ENCODE results near the gene LTC4S.
"Not testable (repeated sequence)": the region's sequence is repeated elsewhere in the genome, so short reads cannot be mapped to it uniquely, and the experiment has no call there.

Gene LTC4S

DNA sequence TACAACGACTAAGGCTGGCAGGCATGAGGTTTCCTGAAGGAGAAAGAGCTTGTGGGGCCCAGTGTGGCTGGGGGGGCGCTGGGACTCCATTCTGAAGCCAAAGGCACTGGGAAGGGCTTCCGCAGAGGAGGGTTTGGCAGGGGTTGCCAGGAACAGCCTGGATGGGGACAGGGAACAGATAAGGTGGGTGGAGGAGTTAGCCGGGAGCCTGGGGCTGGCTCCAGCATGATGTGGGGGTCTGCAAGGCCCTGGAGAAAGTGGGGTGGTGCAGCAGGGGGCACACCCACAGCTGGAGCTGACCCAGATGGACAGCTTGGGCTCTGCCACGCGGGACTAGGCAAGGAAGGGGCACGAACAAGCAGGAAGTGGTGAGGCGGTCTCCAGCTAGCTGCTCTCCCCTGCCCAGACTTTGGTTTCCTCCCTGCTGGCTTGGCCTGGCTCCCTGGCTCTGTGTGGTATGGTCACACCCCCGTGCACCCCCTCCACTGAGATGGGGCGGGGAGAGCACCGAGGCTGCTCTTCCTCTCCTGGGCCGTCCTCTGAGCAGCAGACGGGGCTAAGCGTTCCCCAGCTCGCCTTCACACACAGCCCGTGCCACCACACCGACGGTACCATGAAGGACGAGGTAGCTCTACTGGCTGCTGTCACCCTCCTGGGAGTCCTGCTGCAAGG, at the start of gene LTC4S:
Gene LTC4S, plus strand, starts transcription at position 519 of the 672 bp plus-strand sequence. Its CDS starts 95 bp downstream, at position 614.
- Histone ChIP-seq H3K4me1 (ENCODE audit: control insufficient read depth in 5 of 5, insufficient read depth in 5 of 5, low read length in 5 of 5) (peaks cover 4 to 57% (median 50%) of the 10 kb centered on the region in 5 donors), H3K9ac (ENCODE audit: low read length in 5 of 5) (peak within 1 kb of the TSS in 4 of 5 donors; percentile 11 to 74 (median 56)), H3K27ac (ENCODE audit: low read depth, low read length) (peak within 1 kb of the TSS; percentile 76), H3K9me3 (ENCODE audit: control insufficient read depth in 5 of 5, low read length in 5 of 5) (no peaks in the 10 kb centered on the region), H3K4me3 (ENCODE audit: low read depth in 1 of 5, low read length in 5 of 5) (peak within 1 kb of the TSS; percentile 13 to 69 (median 64)), H3K27me3 (ENCODE audit: control insufficient read depth in 5 of 5, insufficient read depth in 4 of 5, low read length in 5 of 5) (no peaks in the 10 kb centered on the region), H3K36me3 (ENCODE audit: control insufficient read depth in 5 of 5, insufficient read depth in 5 of 5, low read length in 5 of 5) (peaks cover 0 to 17% (median 14%) of the 10 kb centered on the region in 5 donors)

- H3K4me1 ChIP-seq (ENCODE audit: control insufficient read depth in 5 of 5, insufficient read depth in 5 of 5, low read length in 5 of 5); H3K9me3 ChIP-seq (ENCODE audit: control insufficient read depth in 5 of 5, low read length in 5 of 5); H3K27me3 ChIP-seq (ENCODE audit: control insufficient read depth in 5 of 5, insufficient read depth in 4 of 5, low read length in 5 of 5); H3K36me3 ChIP-seq (ENCODE audit: control insufficient read depth in 5 of 5, insufficient read depth in 5 of 5, low read length in 5 of 5); H3K4me3 ChIP-seq (ENCODE audit: low read depth in 1 of 5, low read length in 5 of 5); H3K9ac ChIP-seq (ENCODE audit: low read length in 5 of 5); H3K27ac ChIP-seq (ENCODE audit: low read depth, low read length): not testable (repeated sequence)
These were observed 49.7 kb upstream of the LTC4S start for GRCh38 chr5:179744106-179744505.

DNA sequence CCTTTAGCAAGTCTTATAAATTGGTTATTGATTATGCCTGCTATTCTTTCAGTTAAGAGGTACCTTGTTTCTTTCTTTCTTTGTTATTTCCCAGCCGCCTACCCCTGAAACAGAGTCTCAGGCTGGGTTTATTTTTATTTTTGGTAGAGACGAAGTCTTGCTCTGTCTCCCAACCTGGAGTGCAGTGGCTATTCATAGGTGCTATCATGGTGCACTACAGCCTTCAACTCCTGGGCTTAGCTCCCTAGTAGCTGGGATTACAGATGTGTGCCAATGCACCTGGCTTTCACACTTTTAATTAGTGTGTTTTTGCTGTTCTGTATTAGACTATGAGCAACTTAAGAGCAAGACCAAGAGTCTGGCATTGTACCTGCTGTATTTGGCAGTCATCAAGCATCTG, 46.9 kb upstream of the LTC4S start:
- Histone ChIP-seq H3K36me3 (ENCODE audit: control insufficient read depth in 5 of 5, insufficient read depth in 5 of 5, low read length in 5 of 5) (peaks cover 3 to 8% (median 6%) of the 10 kb centered on the region in 5 donors), H3K27ac (ENCODE audit: low read depth, low read length) (no peak overlapping the region), H3K9ac (ENCODE audit: low read length in 5 of 5) (no peak overlapping the region), H3K4me1 (ENCODE audit: control insufficient read depth in 5 of 5, insufficient read depth in 5 of 5, low read length in 5 of 5) (peaks cover 0 to 4% (median 3%) of the 10 kb centered on the region in 5 donors), H3K9me3 (ENCODE audit: control insufficient read depth in 5 of 5, low read length in 5 of 5) (no peaks in the 10 kb centered on the region), H3K27me3 (ENCODE audit: control insufficient read depth in 5 of 5, insufficient read depth in 4 of 5, low read length in 5 of 5) (no peaks in the 10 kb centered on the region), H3K4me3 (ENCODE audit: low read depth in 1 of 5, low read length in 5 of 5) (no peak overlapping the region)

GRCh38 chr5:179747811-179748210, 46.0 kb upstream of the LTC4S start:
- Histone ChIP-seq H3K9ac (ENCODE audit: low read length in 5 of 5) (no peak overlapping the region), H3K27ac (ENCODE audit: low read depth, low read length) (no peak overlapping the region), H3K36me3 (ENCODE audit: control insufficient read depth in 5 of 5, insufficient read depth in 5 of 5, low read length in 5 of 5) (peaks cover 3 to 8% (median 6%) of the 10 kb centered on the region in 5 donors), H3K9me3 (ENCODE audit: control insufficient read depth in 5 of 5, low read length in 5 of 5) (no peaks in the 10 kb centered on the region), H3K27me3 (ENCODE audit: control insufficient read depth in 5 of 5, insufficient read depth in 4 of 5, low read length in 5 of 5) (no peaks in the 10 kb centered on the region), H3K4me3 (ENCODE audit: low read depth in 1 of 5, low read length in 5 of 5) (no peak overlapping the region), H3K4me1 (ENCODE audit: control insufficient read depth in 5 of 5, insufficient read depth in 5 of 5, low read length in 5 of 5) (peaks cover 0 to 4% (median 3%) of the 10 kb centered on the region in 5 donors)

GRCh38 chr5:179749857-179750508, 43.8 kb upstream of the LTC4S start:
- Histone ChIP-seq H3K9ac (ENCODE audit: low read length in 5 of 5) (no peak overlapping the region), H3K36me3 (ENCODE audit: control insufficient read depth in 5 of 5, insufficient read depth in 5 of 5, low read length in 5 of 5) (peaks cover 3 to 8% (median 6%) of the 10 kb centered on the region in 5 donors), H3K4me3 (ENCODE audit: low read depth in 1 of 5, low read length in 5 of 5) (no peak overlapping the region), H3K27me3 (ENCODE audit: control insufficient read depth in 5 of 5, insufficient read depth in 4 of 5, low read length in 5 of 5) (no peaks in the 10 kb centered on the region), H3K9me3 (ENCODE audit: control insufficient read depth in 5 of 5, low read length in 5 of 5) (no peaks in the 10 kb centered on the region), H3K27ac (ENCODE audit: low read depth, low read length) (no peak overlapping the region), H3K4me1 (ENCODE audit: control insufficient read depth in 5 of 5, insufficient read depth in 5 of 5, low read length in 5 of 5) (peaks cover 0 to 7% (median 4%) of the 10 kb centered on the region in 5 donors)

- H3K9ac ChIP-seq (ENCODE audit: low read length in 5 of 5), result no peak overlapping the region
- H3K27ac ChIP-seq (ENCODE audit: low read depth, low read length), result no peak overlapping the region
- H3K4me1 ChIP-seq (ENCODE audit: control insufficient read depth in 5 of 5, insufficient read depth in 5 of 5, low read length in 5 of 5), result peaks cover 3 to 22% (median 15%) of the 10 kb centered on the region in 5 donors
- peaks cover 0 to 8% (median 6%) of the 10 kb centered on the region in 5 donors for H3K36me3 ChIP-seq (ENCODE audit: control insufficient read depth in 5 of 5, insufficient read depth in 5 of 5, low read length in 5 of 5)
- no peak overlapping the region for H3K4me3 ChIP-seq (ENCODE audit: low read depth in 1 of 5, low read length in 5 of 5)
- no peaks in the 10 kb centered on the region for H3K9me3 ChIP-seq (ENCODE audit: control insufficient read depth in 5 of 5, low read length in 5 of 5)
- no peaks in the 10 kb centered on the region for H3K27me3 ChIP-seq (ENCODE audit: control insufficient read depth in 5 of 5, insufficient read depth in 4 of 5, low read length in 5 of 5)
These were observed 39.8 kb upstream of the LTC4S start for GRCh38 chr5:179753971-179754370.

GRCh38 chr5:179755022-179755421, 38.8 kb upstream of the LTC4S start:
- H3K36me3 ChIP-seq (ENCODE audit: control insufficient read depth in 5 of 5, insufficient read depth in 5 of 5, low read length in 5 of 5), result peaks cover 0 to 4% (median 1%) of the 10 kb centered on the region in 5 donors
- H3K4me3 ChIP-seq (ENCODE audit: low read depth in 1 of 5, low read length in 5 of 5), result no peak overlapping the region
- peak overlapping the region in 1 of 5 donors; percentile 5 for H3K9ac ChIP-seq (ENCODE audit: low read length in 5 of 5)
- H3K9me3 ChIP-seq (ENCODE audit: control insufficient read depth in 5 of 5, low read length in 5 of 5), result no peaks in the 10 kb centered on the region
- no peaks in the 10 kb centered on the region for H3K27me3 ChIP-seq (ENCODE audit: control insufficient read depth in 5 of 5, insufficient read depth in 4 of 5, low read length in 5 of 5)
- H3K27ac ChIP-seq (ENCODE audit: low read depth, low read length), result no peak overlapping the region
- H3K4me1 ChIP-seq (ENCODE audit: control insufficient read depth in 5 of 5, insufficient read depth in 5 of 5, low read length in 5 of 5), result peaks cover 3 to 24% (median 15%) of the 10 kb centered on the region in 5 donors

GRCh38 chr5:179758955-179759354, 34.8 kb upstream of the LTC4S start:
- Histone ChIP-seq H3K27me3 (ENCODE audit: control insufficient read depth in 5 of 5, insufficient read depth in 4 of 5, low read length in 5 of 5) (no peaks in the 10 kb centered on the region), H3K36me3 (ENCODE audit: control insufficient read depth in 5 of 5, insufficient read depth in 5 of 5, low read length in 5 of 5) (no peaks in the 10 kb centered on the region), H3K4me1 (ENCODE audit: control insufficient read depth in 5 of 5, insufficient read depth in 5 of 5, low read length in 5 of 5) (peaks cover 12 to 51% (median 42%) of the 10 kb centered on the region in 5 donors), H3K9ac (ENCODE audit: low read length in 5 of 5) (no peak overlapping the region), H3K27ac (ENCODE audit: low read depth, low read length) (peak overlapping the region; percentile 13), H3K9me3 (ENCODE audit: control insufficient read depth in 5 of 5, low read length in 5 of 5) (no peaks in the 10 kb centered on the region), H3K4me3 (ENCODE audit: low read depth in 1 of 5, low read length in 5 of 5) (no peak overlapping the region)

GRCh38 chr5:179759581-179760551, 33.9 kb upstream of the LTC4S start:
- no peaks in the 10 kb centered on the region for H3K36me3 ChIP-seq (ENCODE audit: control insufficient read depth in 5 of 5, insufficient read depth in 5 of 5, low read length in 5 of 5)
- H3K9me3 ChIP-seq (ENCODE audit: control insufficient read depth in 5 of 5, low read length in 5 of 5), result no peaks in the 10 kb centered on the region
- H3K4me1 ChIP-seq (ENCODE audit: control insufficient read depth in 5 of 5, insufficient read depth in 5 of 5, low read length in 5 of 5), result peaks cover 12 to 51% (median 43%) of the 10 kb centered on the region in 5 donors
- no peak overlapping the region for H3K9ac ChIP-seq (ENCODE audit: low read length in 5 of 5)
- no peak overlapping the region for H3K4me3 ChIP-seq (ENCODE audit: low read depth in 1 of 5, low read length in 5 of 5)
- no peaks in the 10 kb centered on the region for H3K27me3 ChIP-seq (ENCODE audit: control insufficient read depth in 5 of 5, insufficient read depth in 4 of 5, low read length in 5 of 5)
- no peak overlapping the region for H3K27ac ChIP-seq (ENCODE audit: low read depth, low read length)
